T-helper 1 cell treated with Interleukin-12 subunit alpha and Interleukin-12 subunit beta and Interleukin-4 antibody, amounts not matched to agents 30 μg/mL and 1 μg/mL, for 36 hours (primary cell): ENCODE results near the gene EEF2KMT.

Experiments
- H3K27ac Mint-ChIP-seq: one replicate; pipeline ENCODE4 v1.8.0; 2021; ENCODE audit warnings: mild to moderate bottlenecking, mixed read lengths
- H3K27me3 Mint-ChIP-seq: one replicate; pipeline ENCODE4 v1.8.0; 2021; ENCODE audit warnings: low read depth, mixed read lengths
- H3K36me3 Mint-ChIP-seq: one replicate; pipeline ENCODE4 v1.8.0; 2021; ENCODE audit warnings: low read depth, mixed read lengths
- H3K4me1 Mint-ChIP-seq: one replicate; pipeline ENCODE4 v1.8.0; 2021; ENCODE audit warnings: low read depth, mixed read lengths
- H3K4me3 Mint-ChIP-seq: one replicate; pipeline ENCODE4 v1.8.0; 2021; ENCODE audit warnings: mild to moderate bottlenecking, moderate library complexity, mixed read lengths
- H3K9me3 Mint-ChIP-seq: one replicate; pipeline ENCODE4 v1.8.0; 2021; ENCODE audit warnings: mixed read lengths

Gene EEF2KMT

GRCh38 chr16:5069048-5069447 is 28.5 kb downstream of the EEF2KMT start:
- H3K27me3 Mint-ChIP-seq = peaks cover 4% of the 10 kb centered on the region

GRCh38 chr16:5066511-5066910 is 31.1 kb downstream of the EEF2KMT start:
- no peaks in the 10 kb centered on the region for H3K9me3 Mint-ChIP-seq
- H3K27ac Mint-ChIP-seq = no peak overlapping the region
- H3K4me1 Mint-ChIP-seq = peaks cover 4% of the 10 kb centered on the region
- peaks cover 4% of the 10 kb centered on the region for H3K27me3 Mint-ChIP-seq
- H3K4me3 Mint-ChIP-seq = no peak overlapping the region
- H3K36me3 Mint-ChIP-seq = no peaks in the 10 kb centered on the region

More at GRCh38 chr16:5069048-5069447, 28.5 kb downstream of the EEF2KMT start:
- peaks cover 19% of the 10 kb centered on the region for H3K4me1 Mint-ChIP-seq
- H3K27ac Mint-ChIP-seq = no peak overlapping the region
- peaks cover 2% of the 10 kb centered on the region for H3K36me3 Mint-ChIP-seq
- no peaks in the 10 kb centered on the region for H3K9me3 Mint-ChIP-seq
- H3K4me3 Mint-ChIP-seq = no peak overlapping the region

GRCh38 chr16:5065813-5066212 is 31.8 kb downstream of the EEF2KMT start, which contains the start of gene C16orf89:
Gene C16orf89 (minus strand): TSS chr16:5065956. CDS start chr16:5065908, 48 bp downstream.
- Mint-ChIP-seq H3K4me1 (no peaks in the 10 kb centered on the region), H3K9me3 (no peaks in the 10 kb centered on the region), H3K27ac (no peak within 1 kb of the TSS), H3K27me3 (peaks cover 4% of the 10 kb centered on the region), H3K36me3 (no peaks in the 10 kb centered on the region), H3K4me3 (no peak within 1 kb of the TSS)

- Mint-ChIP-seq H3K27ac (no peak overlapping the region), H3K4me3 (no peak overlapping the region), H3K9me3 (no peaks in the 10 kb centered on the region), H3K27me3 (peaks cover 4% of the 10 kb centered on the region), H3K36me3 (no peaks in the 10 kb centered on the region), H3K4me1 (no peaks in the 10 kb centered on the region)
Measured at GRCh38 chr16:5065326-5065725, 32.3 kb downstream of the EEF2KMT start.

GRCh38 chr16:5064915-5065314 is 32.7 kb downstream of the EEF2KMT start:
- no peaks in the 10 kb centered on the region for H3K36me3 Mint-ChIP-seq
- no peak overlapping the region for H3K27ac Mint-ChIP-seq
- H3K4me3 Mint-ChIP-seq = no peak overlapping the region

GRCh38 chr16:5062790-5063765 is 34.5 kb downstream of the EEF2KMT start:
- Mint-ChIP-seq H3K4me1 (no peaks in the 10 kb centered on the region), H3K27ac (no peak overlapping the region), H3K27me3 (peaks cover 4% of the 10 kb centered on the region), H3K36me3 (no peaks in the 10 kb centered on the region), H3K9me3 (no peaks in the 10 kb centered on the region), H3K4me3 (no peak overlapping the region)

More at GRCh38 chr16:5064915-5065314, 32.7 kb downstream of the EEF2KMT start:
- peaks cover 4% of the 10 kb centered on the region for H3K27me3 Mint-ChIP-seq
- H3K4me1 Mint-ChIP-seq = no peaks in the 10 kb centered on the region
- no peaks in the 10 kb centered on the region for H3K9me3 Mint-ChIP-seq

GRCh38 chr16:5062051-5062450 is 35.5 kb downstream of the EEF2KMT start:
- Mint-ChIP-seq H3K27ac (no peak overlapping the region), H3K36me3 (no peaks in the 10 kb centered on the region), H3K27me3 (peaks cover 1% of the 10 kb centered on the region), H3K4me3 (no peak overlapping the region), H3K4me1 (no peaks in the 10 kb centered on the region), H3K9me3 (no peaks in the 10 kb centered on the region)

- no peaks in the 10 kb centered on the region for H3K9me3 Mint-ChIP-seq
- H3K36me3 Mint-ChIP-seq = no peaks in the 10 kb centered on the region
- H3K27me3 Mint-ChIP-seq = no peaks in the 10 kb centered on the region
- H3K27ac Mint-ChIP-seq = no peak overlapping the region
- H3K4me3 Mint-ChIP-seq = no peak overlapping the region
- H3K4me1 Mint-ChIP-seq = no peaks in the 10 kb centered on the region
Measured at GRCh38 chr16:5060073-5060641, 37.4 kb downstream of the EEF2KMT start.

- Mint-ChIP-seq H3K4me3 (no peak overlapping the region), H3K27me3 (no peaks in the 10 kb centered on the region), H3K36me3 (no peaks in the 10 kb centered on the region), H3K27ac (no peak overlapping the region), H3K4me1 (no peaks in the 10 kb centered on the region), H3K9me3 (no peaks in the 10 kb centered on the region)
Measured at GRCh38 chr16:5059386-5060072, 38.1 kb downstream of the EEF2KMT start.

GRCh38 chr16:5058476-5058875 is 39.1 kb downstream of the EEF2KMT start:
- no peaks in the 10 kb centered on the region for H3K4me1 Mint-ChIP-seq
- H3K36me3 Mint-ChIP-seq = no peaks in the 10 kb centered on the region
- H3K4me3 Mint-ChIP-seq = no peak overlapping the region

GRCh38 chr16:5056352-5056751 is 41.2 kb downstream of the EEF2KMT start:
- H3K4me3 Mint-ChIP-seq = no peak overlapping the region
- H3K36me3 Mint-ChIP-seq = no peaks in the 10 kb centered on the region
- no peak overlapping the region for H3K27ac Mint-ChIP-seq
- no peaks in the 10 kb centered on the region for H3K27me3 Mint-ChIP-seq
- H3K9me3 Mint-ChIP-seq = no peaks in the 10 kb centered on the region
- no peaks in the 10 kb centered on the region for H3K4me1 Mint-ChIP-seq

More at GRCh38 chr16:5058476-5058875, 39.1 kb downstream of the EEF2KMT start:
- Mint-ChIP-seq H3K9me3 (no peaks in the 10 kb centered on the region), H3K27ac (no peak overlapping the region), H3K27me3 (no peaks in the 10 kb centered on the region)

- H3K4me1 Mint-ChIP-seq = no peaks in the 10 kb centered on the region
- H3K27ac Mint-ChIP-seq = no peak overlapping the region
- H3K4me3 Mint-ChIP-seq = no peak overlapping the region
- H3K27me3 Mint-ChIP-seq = peaks cover 8% of the 10 kb centered on the region
- H3K9me3 Mint-ChIP-seq = no peaks in the 10 kb centered on the region
- no peaks in the 10 kb centered on the region for H3K36me3 Mint-ChIP-seq
Measured at GRCh38 chr16:5054876-5055865, 42.4 kb downstream of the EEF2KMT start.

- no peak overlapping the region for H3K27ac Mint-ChIP-seq
- H3K27me3 Mint-ChIP-seq = peaks cover 19% of the 10 kb centered on the region
- peaks cover 1% of the 10 kb centered on the region for H3K4me1 Mint-ChIP-seq
- no peak overlapping the region for H3K4me3 Mint-ChIP-seq
- peaks cover 7% of the 10 kb centered on the region for H3K9me3 Mint-ChIP-seq
- H3K36me3 Mint-ChIP-seq = no peaks in the 10 kb centered on the region
Measured at GRCh38 chr16:5046914-5047313, 50.7 kb downstream of the EEF2KMT start.
